ENCODE data around the gene CAMTA1.

Gene CAMTA1

GRCh38 chr1:7222695-7223015 is 437.4 kb downstream of the CAMTA1 start:
- no peak overlapping the region for H3K27ac ChIP-seq (ENCODE audit: low read depth, low read length)

GRCh38 chr1:7223334-7224080 is 438.3 kb downstream of the CAMTA1 start:
- no peaks in the 10 kb centered on the region for H3K36me3 ChIP-seq (ENCODE audit: control insufficient read depth in 5 of 5, insufficient read depth in 5 of 5, low read length in 5 of 5)
- H3K9me3 ChIP-seq (ENCODE audit: control insufficient read depth in 5 of 5, low read length in 5 of 5) = peaks cover 0 to 6% (median 4%) of the 10 kb centered on the region in 5 donors
- H3K27ac ChIP-seq (ENCODE audit: low read depth, low read length) = no peak overlapping the region

More at GRCh38 chr1:7222695-7223015, 437.4 kb downstream of the CAMTA1 start:
- Histone ChIP-seq H3K9ac (ENCODE audit: low read length in 5 of 5) (no peak overlapping the region), H3K9me3 (ENCODE audit: control insufficient read depth in 5 of 5, low read length in 5 of 5) (peaks cover 0 to 6% (median 4%) of the 10 kb centered on the region in 5 donors), H3K36me3 (ENCODE audit: control insufficient read depth in 5 of 5, insufficient read depth in 5 of 5, low read length in 5 of 5) (no peaks in the 10 kb centered on the region), H3K4me3 (ENCODE audit: low read depth in 1 of 5, low read length in 5 of 5) (no peak overlapping the region), H3K27me3 (ENCODE audit: control insufficient read depth in 5 of 5, insufficient read depth in 4 of 5, low read length in 5 of 5) (peaks cover 0 to 3% (median 0%) of the 10 kb centered on the region in 5 donors), H3K4me1 (ENCODE audit: control insufficient read depth in 5 of 5, insufficient read depth in 5 of 5, low read length in 5 of 5) (no peaks in the 10 kb centered on the region)

GRCh38 chr1:7224081-7224534 is 438.9 kb downstream of the CAMTA1 start:
- peaks cover 0 to 8% (median 0%) of the 10 kb centered on the region in 5 donors for H3K27me3 ChIP-seq (ENCODE audit: control insufficient read depth in 5 of 5, insufficient read depth in 4 of 5, low read length in 5 of 5)
- H3K4me3 ChIP-seq (ENCODE audit: low read depth in 1 of 5, low read length in 5 of 5) = no peak overlapping the region

More at GRCh38 chr1:7223334-7224080, 438.3 kb downstream of the CAMTA1 start:
- H3K4me3 ChIP-seq (ENCODE audit: low read depth in 1 of 5, low read length in 5 of 5) = no peak overlapping the region
- H3K4me1 ChIP-seq (ENCODE audit: control insufficient read depth in 5 of 5, insufficient read depth in 5 of 5, low read length in 5 of 5) = no peaks in the 10 kb centered on the region
- H3K27me3 ChIP-seq (ENCODE audit: control insufficient read depth in 5 of 5, insufficient read depth in 4 of 5, low read length in 5 of 5) = peaks cover 0 to 3% (median 0%) of the 10 kb centered on the region in 5 donors
- H3K9ac ChIP-seq (ENCODE audit: low read length in 5 of 5) = no peak overlapping the region

GRCh38 chr1:7224644-7225043 is 439.4 kb downstream of the CAMTA1 start:
- Histone ChIP-seq H3K4me3 (ENCODE audit: low read depth in 1 of 5, low read length in 5 of 5) (no peak overlapping the region), H3K4me1 (ENCODE audit: control insufficient read depth in 5 of 5, insufficient read depth in 5 of 5, low read length in 5 of 5) (no peaks in the 10 kb centered on the region), H3K27me3 (ENCODE audit: control insufficient read depth in 5 of 5, insufficient read depth in 4 of 5, low read length in 5 of 5) (peaks cover 0 to 8% (median 0%) of the 10 kb centered on the region in 5 donors), H3K27ac (ENCODE audit: low read depth, low read length) (no peak overlapping the region), H3K9me3 (ENCODE audit: control insufficient read depth in 5 of 5, low read length in 5 of 5) (peaks cover 0 to 4% (median 3%) of the 10 kb centered on the region in 5 donors), H3K9ac (ENCODE audit: low read length in 5 of 5) (no peak overlapping the region), H3K36me3 (ENCODE audit: control insufficient read depth in 5 of 5, insufficient read depth in 5 of 5, low read length in 5 of 5) (no peaks in the 10 kb centered on the region)

More at GRCh38 chr1:7224081-7224534, 438.9 kb downstream of the CAMTA1 start:
- H3K4me1 ChIP-seq (ENCODE audit: control insufficient read depth in 5 of 5, insufficient read depth in 5 of 5, low read length in 5 of 5) = no peaks in the 10 kb centered on the region
- H3K36me3 ChIP-seq (ENCODE audit: control insufficient read depth in 5 of 5, insufficient read depth in 5 of 5, low read length in 5 of 5) = no peaks in the 10 kb centered on the region
- no peak overlapping the region for H3K9ac ChIP-seq (ENCODE audit: low read length in 5 of 5)
- peaks cover 0 to 6% (median 4%) of the 10 kb centered on the region in 5 donors for H3K9me3 ChIP-seq (ENCODE audit: control insufficient read depth in 5 of 5, low read length in 5 of 5)
- H3K27ac ChIP-seq (ENCODE audit: low read depth, low read length) = no peak overlapping the region

- no peak overlapping the region for H3K9ac ChIP-seq (ENCODE audit: low read length in 5 of 5)
- H3K27me3 ChIP-seq (ENCODE audit: control insufficient read depth in 5 of 5, insufficient read depth in 4 of 5, low read length in 5 of 5) = peaks cover 0 to 8% (median 3%) of the 10 kb centered on the region in 5 donors
- H3K27ac ChIP-seq (ENCODE audit: low read depth, low read length) = no peak overlapping the region
- H3K4me3 ChIP-seq (ENCODE audit: low read depth in 1 of 5, low read length in 5 of 5) = no peak overlapping the region
- no peaks in the 10 kb centered on the region for H3K9me3 ChIP-seq (ENCODE audit: control insufficient read depth in 5 of 5, low read length in 5 of 5)
- no peaks in the 10 kb centered on the region for H3K36me3 ChIP-seq (ENCODE audit: control insufficient read depth in 5 of 5, insufficient read depth in 5 of 5, low read length in 5 of 5)
- H3K4me1 ChIP-seq (ENCODE audit: control insufficient read depth in 5 of 5, insufficient read depth in 5 of 5, low read length in 5 of 5) = no peaks in the 10 kb centered on the region
Observed at GRCh38 chr1:7225711-7226505, 440.7 kb downstream of the CAMTA1 start.

GRCh38 chr1:7227654-7228053 is 442.4 kb downstream of the CAMTA1 start:
- no peaks in the 10 kb centered on the region for H3K4me1 ChIP-seq (ENCODE audit: control insufficient read depth in 5 of 5, insufficient read depth in 5 of 5, low read length in 5 of 5)
- no peak overlapping the region for H3K9ac ChIP-seq (ENCODE audit: low read length in 5 of 5)
- no peak overlapping the region for H3K27ac ChIP-seq (ENCODE audit: low read depth, low read length)
- H3K4me3 ChIP-seq (ENCODE audit: low read depth in 1 of 5, low read length in 5 of 5) = no peak overlapping the region
- H3K36me3 ChIP-seq (ENCODE audit: control insufficient read depth in 5 of 5, insufficient read depth in 5 of 5, low read length in 5 of 5) = no peaks in the 10 kb centered on the region
- H3K27me3 ChIP-seq (ENCODE audit: control insufficient read depth in 5 of 5, insufficient read depth in 4 of 5, low read length in 5 of 5) = peaks cover 0 to 8% (median 5%) of the 10 kb centered on the region in 5 donors
- no peaks in the 10 kb centered on the region for H3K9me3 ChIP-seq (ENCODE audit: control insufficient read depth in 5 of 5, low read length in 5 of 5)

- Histone ChIP-seq H3K9ac (ENCODE audit: low read length in 5 of 5) (no peak overlapping the region), H3K36me3 (ENCODE audit: control insufficient read depth in 5 of 5, insufficient read depth in 5 of 5, low read length in 5 of 5) (no peaks in the 10 kb centered on the region)
Observed at GRCh38 chr1:7228252-7228961, 443.2 kb downstream of the CAMTA1 start.

GRCh38 chr1:7229186-7229585 is 443.9 kb downstream of the CAMTA1 start:
- Histone ChIP-seq H3K9me3 (ENCODE audit: control insufficient read depth in 5 of 5, low read length in 5 of 5) (no peaks in the 10 kb centered on the region), H3K4me1 (ENCODE audit: control insufficient read depth in 5 of 5, insufficient read depth in 5 of 5, low read length in 5 of 5) (no peaks in the 10 kb centered on the region), H3K27ac (ENCODE audit: low read depth, low read length) (no peak overlapping the region), H3K9ac (ENCODE audit: low read length in 5 of 5) (no peak overlapping the region), H3K27me3 (ENCODE audit: control insufficient read depth in 5 of 5, insufficient read depth in 4 of 5, low read length in 5 of 5) (peaks cover 0 to 8% (median 5%) of the 10 kb centered on the region in 5 donors), H3K36me3 (ENCODE audit: control insufficient read depth in 5 of 5, insufficient read depth in 5 of 5, low read length in 5 of 5) (no peaks in the 10 kb centered on the region), H3K4me3 (ENCODE audit: low read depth in 1 of 5, low read length in 5 of 5) (no peak overlapping the region)

More at GRCh38 chr1:7228252-7228961, 443.2 kb downstream of the CAMTA1 start:
- H3K4me1 ChIP-seq (ENCODE audit: control insufficient read depth in 5 of 5, insufficient read depth in 5 of 5, low read length in 5 of 5) = no peaks in the 10 kb centered on the region
- no peak overlapping the region for H3K27ac ChIP-seq (ENCODE audit: low read depth, low read length)
- H3K27me3 ChIP-seq (ENCODE audit: control insufficient read depth in 5 of 5, insufficient read depth in 4 of 5, low read length in 5 of 5) = peaks cover 0 to 8% (median 5%) of the 10 kb centered on the region in 5 donors
- no peak overlapping the region for H3K4me3 ChIP-seq (ENCODE audit: low read depth in 1 of 5, low read length in 5 of 5)
- H3K9me3 ChIP-seq (ENCODE audit: control insufficient read depth in 5 of 5, low read length in 5 of 5) = no peaks in the 10 kb centered on the region

GRCh38 chr1:7229696-7230631 is 444.7 kb downstream of the CAMTA1 start:
- Histone ChIP-seq H3K9ac (ENCODE audit: low read length in 5 of 5) (no peak overlapping the region), H3K9me3 (ENCODE audit: control insufficient read depth in 5 of 5, low read length in 5 of 5) (no peaks in the 10 kb centered on the region), H3K4me3 (ENCODE audit: low read depth in 1 of 5, low read length in 5 of 5) (no peak overlapping the region), H3K27ac (ENCODE audit: low read depth, low read length) (no peak overlapping the region), H3K27me3 (ENCODE audit: control insufficient read depth in 5 of 5, insufficient read depth in 4 of 5, low read length in 5 of 5) (peaks cover 0 to 8% (median 5%) of the 10 kb centered on the region in 5 donors), H3K4me1 (ENCODE audit: control insufficient read depth in 5 of 5, insufficient read depth in 5 of 5, low read length in 5 of 5) (no peaks in the 10 kb centered on the region), H3K36me3 (ENCODE audit: control insufficient read depth in 5 of 5, insufficient read depth in 5 of 5, low read length in 5 of 5) (no peaks in the 10 kb centered on the region)

Data from subcutaneous abdominal adipose tissue (tissue), 5 donors.